Measurements from ENCODE around the gene OR8A1.
"Not testable (repeated sequence)": the region's sequence is repeated elsewhere in the genome, so short reads cannot be mapped to it uniquely, and the experiment has no call there.

OR8A1 gene

DNA sequence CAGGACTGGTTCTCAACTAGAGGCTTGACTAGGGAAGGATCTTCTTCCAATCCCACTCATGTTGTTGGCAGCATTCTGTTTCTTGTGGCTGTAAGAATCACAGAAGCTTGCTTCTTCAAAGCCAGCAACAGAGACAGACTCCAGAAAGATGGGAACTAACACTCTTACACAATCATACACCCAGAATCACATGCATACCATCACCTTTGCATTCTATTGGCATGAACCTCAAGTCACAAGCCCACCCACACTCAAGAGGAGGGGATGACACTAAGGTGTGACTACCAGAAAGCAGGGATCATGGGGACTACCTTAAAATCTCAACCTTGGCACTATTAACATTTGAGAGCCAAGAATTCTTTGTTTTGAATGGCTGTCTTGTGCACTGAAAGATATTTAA, 27.8 kb downstream of the OR8A1 start:
- DNase-seq: no peak

DNA sequence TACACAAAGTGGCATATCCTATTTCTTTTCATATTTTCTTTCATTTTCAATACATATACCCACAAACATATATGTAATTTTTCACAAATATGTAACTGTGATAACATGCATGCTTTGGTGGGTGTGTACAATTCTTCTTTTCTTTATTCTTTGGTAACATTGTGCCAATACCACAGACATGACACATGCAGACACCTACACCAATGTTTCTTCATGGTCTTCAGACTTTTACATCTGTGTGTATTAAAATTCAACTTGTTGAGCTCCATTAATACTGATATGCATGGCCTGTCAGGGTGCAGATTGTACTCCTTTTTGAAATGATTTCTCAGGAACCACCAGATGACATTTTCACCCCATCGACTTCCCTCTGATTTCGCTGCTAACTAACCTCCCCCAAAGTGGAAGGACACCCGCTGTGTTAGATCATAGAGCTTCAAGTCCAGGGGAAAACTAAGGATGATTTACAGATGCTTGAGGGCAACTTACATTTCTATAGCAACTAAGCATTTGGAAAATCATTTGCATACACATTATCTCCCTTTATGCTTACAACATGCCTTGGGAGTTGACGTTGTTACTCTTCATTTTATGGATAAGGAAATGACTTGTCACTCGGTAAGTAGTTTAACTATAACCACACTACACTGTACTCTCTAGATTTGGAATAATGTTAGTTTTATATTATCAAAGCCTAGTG, 31.0 kb downstream of the OR8A1 start:
- DNase-seq: no peak

DNA sequence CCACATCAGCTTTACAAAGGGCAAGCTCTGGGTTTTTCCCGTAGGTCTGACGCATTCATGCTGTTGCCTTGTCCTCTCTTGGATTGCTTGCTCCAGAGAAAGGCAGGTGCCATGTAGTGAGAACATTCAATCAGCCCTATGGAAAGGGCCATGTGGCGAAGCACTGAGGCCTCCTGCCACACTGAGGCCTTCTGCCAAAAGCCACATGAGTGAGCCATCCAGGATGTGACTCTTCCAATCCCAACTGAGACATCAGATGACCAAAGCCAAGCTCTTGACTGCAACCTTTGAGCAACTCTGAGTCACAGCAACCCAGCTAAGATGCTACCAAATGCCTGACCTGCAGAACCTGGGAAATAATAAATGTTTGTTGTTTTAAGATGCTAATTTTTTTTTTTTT, 32.4 kb downstream of the OR8A1 start:
- DNase-seq: no peak

DNA sequence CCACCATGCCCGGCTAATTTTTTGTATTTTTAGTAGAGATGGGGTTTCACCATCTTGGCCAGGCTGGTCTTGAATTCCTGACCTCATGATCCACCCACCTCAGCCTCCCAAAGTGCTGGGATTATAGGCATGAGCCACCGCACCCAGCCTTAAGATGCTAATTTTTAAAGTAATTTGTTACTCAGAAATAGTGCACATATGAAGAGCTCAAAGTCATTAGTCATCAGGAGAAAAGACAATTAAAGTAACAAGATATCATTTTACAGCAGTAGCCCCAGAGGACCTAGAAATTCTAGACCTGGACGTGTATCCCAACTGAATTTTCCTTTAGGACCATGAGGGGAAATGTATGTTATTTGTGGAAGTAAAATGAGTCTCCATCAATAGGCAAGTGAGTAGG, 32.9 kb downstream of the OR8A1 start:
- DNase-seq: not testable (repeated sequence)

DNA sequence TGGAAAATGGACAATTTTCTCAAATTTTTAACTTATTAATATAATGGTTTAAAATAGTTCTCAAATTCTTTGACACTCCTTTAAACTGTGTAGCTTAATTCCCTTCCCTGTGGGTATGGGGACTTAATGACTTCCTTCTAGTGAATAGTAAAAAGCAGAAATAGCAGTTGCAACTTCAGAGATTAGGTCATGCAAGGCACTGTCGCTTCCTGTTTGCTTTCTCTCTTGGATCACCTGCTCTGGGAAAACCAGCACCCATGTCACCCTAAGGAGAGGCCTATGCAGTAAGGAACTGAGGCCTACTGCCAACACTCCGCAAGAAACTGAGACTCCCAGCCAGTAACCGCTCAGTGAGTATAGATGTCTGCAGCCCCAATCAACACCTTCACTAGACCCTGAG, 35.9 kb downstream of the OR8A1 start:
- no peak for DNase-seq

DNA sequence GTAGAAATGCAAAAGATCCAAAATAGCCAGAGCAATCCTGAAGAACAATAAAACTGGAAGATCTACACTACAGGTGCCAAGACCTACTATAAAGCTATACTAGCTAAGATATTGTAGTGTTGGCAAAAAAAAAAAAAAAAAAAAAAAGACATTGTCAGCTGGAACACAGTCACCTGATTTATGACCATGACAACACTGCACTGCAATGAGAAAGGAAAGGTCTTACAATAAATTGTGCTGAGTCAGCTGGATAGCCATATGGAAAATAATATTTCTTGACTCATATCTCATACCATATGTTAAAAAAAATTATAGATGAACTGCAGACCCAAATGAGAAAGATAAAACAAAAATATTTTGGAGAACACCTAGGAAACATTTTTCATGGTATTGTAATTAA, 38.4 kb downstream of the OR8A1 start:
- no peak for DNase-seq

DNA sequence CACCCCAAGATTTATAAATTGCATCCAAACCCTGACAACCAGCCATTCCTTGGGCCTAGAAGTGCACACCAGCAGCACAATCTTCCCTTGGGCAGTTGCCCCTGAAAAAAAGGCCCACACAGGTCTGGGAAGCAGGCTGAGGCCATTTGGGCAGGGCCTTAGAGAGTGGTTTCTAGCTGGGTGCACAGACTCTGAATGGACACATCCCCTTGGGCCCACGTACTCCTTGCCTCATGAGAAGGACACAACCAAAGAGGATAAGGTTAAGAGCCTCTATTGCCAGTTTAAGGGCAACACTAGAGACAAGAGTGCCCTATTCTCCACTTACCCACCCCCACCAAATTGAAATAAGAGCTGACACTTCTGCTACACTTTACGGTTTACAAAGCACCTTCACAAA, 40.5 kb downstream of the OR8A1 start:
- no peak for DNase-seq

DNA sequence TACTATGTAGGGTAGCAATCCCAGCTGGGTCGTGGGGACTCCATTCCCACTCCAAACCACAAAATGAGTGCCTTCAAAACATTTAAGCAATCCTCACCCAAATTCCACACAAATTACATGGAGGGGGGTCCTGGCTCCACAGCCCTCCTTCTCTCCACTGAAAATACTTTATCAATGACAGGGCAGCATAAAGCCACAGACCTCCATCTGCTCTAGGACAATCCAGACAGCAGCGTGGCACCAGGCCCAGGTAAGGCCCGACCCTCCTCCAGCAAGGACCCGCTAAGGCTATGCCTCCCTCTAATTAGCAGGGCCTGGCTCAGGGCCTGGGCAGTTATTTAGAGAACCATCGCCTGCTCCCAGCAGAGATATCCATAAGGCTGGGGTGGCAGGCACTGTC, 41.3 kb downstream of the OR8A1 start, which contains the start of gene PANX3:
TSS of gene PANX3 (plus strand) at position 365 of the 400 bp plus-strand sequence. CDS start 129 bp downstream, outside the sequence.
- no peak for DNase-seq

DNA sequence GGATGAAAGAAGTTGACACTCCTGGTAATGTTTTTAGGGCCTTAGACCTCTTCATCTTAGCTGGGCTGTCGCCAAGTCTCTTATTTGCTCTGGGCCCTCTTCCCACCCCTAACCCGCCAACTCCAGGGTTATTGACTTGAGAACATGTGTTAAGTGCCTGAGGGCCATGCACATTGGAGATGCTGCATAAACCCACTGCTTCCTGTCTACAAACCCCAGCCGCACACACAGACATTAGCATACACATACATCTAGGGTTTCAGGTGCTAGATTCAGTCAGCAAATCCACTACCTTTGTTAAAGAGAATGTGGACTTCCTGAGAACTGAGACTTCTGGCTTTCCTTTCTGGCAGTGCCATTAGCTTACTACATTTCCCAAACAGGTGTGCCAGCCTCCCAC, 42.2 kb downstream of the OR8A1 start:
- DNase-seq: peak; percentile 43

DNA sequence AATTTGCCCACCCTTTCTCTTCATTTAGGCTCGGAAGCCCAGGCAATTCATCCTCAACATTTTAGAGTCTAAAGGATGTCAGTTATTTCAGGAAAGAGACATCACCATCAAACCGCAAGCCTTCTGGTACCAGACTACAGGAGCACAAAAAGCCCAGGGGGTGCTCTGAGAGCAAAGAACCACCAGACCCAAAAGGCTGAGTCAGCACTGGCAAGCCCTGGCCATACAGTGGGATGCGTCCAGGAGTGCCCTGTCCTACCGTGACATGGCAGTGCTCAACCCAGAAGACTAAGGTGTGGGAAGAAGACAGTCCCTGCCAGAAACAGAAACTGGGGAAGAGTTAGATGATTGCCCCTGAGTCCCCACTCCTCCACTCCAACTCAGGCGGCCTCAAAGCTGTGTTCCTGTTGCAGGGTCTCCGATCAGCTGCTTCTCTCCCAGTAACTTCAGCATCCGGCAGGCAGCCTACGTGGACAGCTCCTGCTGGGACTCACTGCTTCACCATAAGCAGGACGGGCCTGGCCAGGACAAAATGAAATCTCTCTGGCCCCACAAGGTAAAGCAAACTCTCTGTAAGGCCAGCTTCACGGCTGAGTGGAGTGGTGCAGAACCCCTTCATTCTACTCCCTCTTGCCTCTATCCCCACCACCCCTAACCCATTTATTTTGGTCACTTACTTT, 42.9 kb downstream of the OR8A1 start:
- no peak for DNase-seq

DNA sequence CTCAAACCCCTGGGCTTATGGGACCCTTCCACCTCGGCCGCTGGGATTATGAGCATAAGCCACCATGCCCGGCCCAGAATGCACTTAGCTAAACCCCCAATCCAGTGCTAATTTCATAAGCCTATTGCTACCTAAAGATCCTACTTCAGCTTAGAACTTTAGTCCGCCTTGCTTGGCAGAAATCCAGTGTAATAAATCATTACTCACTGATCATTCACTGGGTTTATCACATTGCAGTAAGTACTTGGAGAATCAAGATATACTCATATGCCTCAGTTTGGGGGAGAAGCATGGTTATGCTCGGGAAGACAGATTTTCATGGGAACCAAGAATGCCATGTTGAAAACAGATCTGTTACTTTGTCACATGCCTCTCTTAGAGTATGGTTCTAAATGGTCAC, 49.1 kb downstream of the OR8A1 start:
- DNase-seq: no peak

All from NCI-H1105 treated with DMSO at 0.1 percent for 48 hours (cell line).